Measurements from ENCODE around the gene INCA1.

The INCA1 gene

GRCh38 chr17:5043524-5043923, 46.2 kb upstream of the INCA1 start:
- no peaks in the 10 kb centered on the region for H3F3A ChIP-seq (ENCODE audit: insufficient read depth, low read length)
- H2AFZ ChIP-seq (ENCODE audit: low read length) = no peak overlapping the region
- TF ChIP-seq EZH2 (IDR thresholded peaks at IDR 0.05; ENCODE audit: borderline replicate concordance, low read length) = no peak
- TF ChIP-seq, protein P1, sequence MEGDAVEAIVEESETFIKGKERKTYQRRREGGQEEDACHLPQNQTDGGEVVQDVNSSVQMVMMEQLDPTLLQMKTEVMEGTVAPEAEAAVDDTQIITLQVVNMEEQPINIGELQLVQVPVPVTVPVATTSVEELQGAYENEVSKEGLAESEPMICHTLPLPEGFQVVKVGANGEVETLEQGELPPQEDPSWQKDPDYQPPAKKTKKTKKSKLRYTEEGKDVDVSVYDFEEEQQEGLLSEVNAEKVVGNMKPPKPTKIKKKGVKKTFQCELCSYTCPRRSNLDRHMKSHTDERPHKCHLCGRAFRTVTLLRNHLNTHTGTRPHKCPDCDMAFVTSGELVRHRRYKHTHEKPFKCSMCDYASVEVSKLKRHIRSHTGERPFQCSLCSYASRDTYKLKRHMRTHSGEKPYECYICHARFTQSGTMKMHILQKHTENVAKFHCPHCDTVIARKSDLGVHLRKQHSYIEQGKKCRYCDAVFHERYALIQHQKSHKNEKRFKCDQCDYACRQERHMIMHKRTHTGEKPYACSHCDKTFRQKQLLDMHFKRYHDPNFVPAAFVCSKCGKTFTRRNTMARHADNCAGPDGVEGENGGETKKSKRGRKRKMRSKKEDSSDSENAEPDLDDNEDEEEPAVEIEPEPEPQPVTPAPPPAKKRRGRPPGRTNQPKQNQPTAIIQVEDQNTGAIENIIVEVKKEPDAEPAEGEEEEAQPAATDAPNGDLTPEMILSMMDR (IDR thresholded peaks at IDR 0.05; ENCODE audit: low read length) = peak; percentile 9; the same call in 1 of the 2 replicates
- H3K27me3 ChIP-seq (ENCODE audit: insufficient read depth, low read length) = no peaks in the 10 kb centered on the region
- H3K4me1 ChIP-seq (ENCODE audit: insufficient read depth, low read length, severe bottlenecking) = no peaks in the 10 kb centered on the region
- H3K36me3 ChIP-seq (ENCODE audit: insufficient read depth, low read length) = no peaks in the 10 kb centered on the region
- H3K4me3 ChIP-seq (ENCODE audit: low read depth, low read length, poor library complexity, severe bottlenecking) = no peak overlapping the region
- H3K9me2 ChIP-seq (ENCODE audit: low read depth, low read length) = no peaks in the 10 kb centered on the region
- H3K79me2 ChIP-seq (ENCODE audit: insufficient read depth, low read length) = no peaks in the 10 kb centered on the region
- no peak overlapping the region for H3K9ac ChIP-seq (ENCODE audit: low read length)
- H3K27ac ChIP-seq (ENCODE audit: low read depth, low read length, poor library complexity, severe bottlenecking) = no peak overlapping the region
- H3K9me3 ChIP-seq (ENCODE audit: low read length) = no peaks in the 10 kb centered on the region
- no peaks in the 10 kb centered on the region for H4K20me1 ChIP-seq (ENCODE audit: insufficient read depth, low read length)
- H3K4me2 ChIP-seq (ENCODE audit: low read length) = no peak overlapping the region

DNA sequence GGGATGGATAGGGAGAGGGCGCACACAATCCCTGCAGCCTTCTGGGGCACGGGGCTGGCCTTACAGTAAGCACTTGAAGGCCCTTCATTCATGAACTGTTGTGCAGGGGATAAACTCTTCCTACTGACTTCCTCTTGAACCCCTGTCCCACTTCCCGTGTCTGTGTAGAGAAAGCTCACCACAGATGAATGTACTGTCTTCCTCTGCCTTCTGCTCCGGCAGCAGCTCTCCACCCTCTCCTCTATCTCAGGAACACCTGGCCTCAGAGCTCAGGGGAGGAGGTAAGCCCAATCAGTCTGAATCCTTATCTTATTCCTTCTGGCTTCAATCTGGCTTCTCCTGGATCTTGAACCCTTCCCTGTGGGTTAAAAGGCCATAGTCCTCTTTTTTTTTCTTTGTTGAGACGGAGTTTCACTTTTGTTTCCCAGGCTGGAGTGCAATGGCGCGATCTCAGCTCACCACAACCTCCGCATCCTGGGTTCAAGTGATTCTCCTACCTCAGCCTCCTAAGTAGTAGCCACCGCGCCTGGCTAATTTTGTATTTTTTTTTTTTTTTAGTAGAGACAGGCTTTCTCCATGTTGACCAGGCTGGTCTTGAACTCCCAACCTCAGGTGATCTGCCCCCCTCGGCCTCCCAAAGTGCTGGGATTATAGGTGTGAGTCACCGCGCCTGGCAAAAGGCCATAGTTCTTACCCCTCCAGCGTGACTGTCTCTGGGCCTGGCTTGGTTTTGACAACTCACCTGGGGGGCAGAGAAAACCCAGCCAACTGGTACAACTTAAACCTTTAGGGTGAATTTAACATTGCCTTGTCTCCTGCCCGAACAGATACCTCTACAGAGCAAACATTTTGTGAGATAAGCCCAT, 45.1 kb upstream of the INCA1 start:
- no peaks in the 10 kb centered on the region for H3K9me2 ChIP-seq (ENCODE audit: low read depth, low read length)
- H3K79me2 ChIP-seq (ENCODE audit: insufficient read depth, low read length) = no peaks in the 10 kb centered on the region
- no peaks in the 10 kb centered on the region for H4K20me1 ChIP-seq (ENCODE audit: insufficient read depth, low read length)
- H2AFZ ChIP-seq (ENCODE audit: low read length) = no peak overlapping the region
- H3K4me3 ChIP-seq (ENCODE audit: low read depth, low read length, poor library complexity, severe bottlenecking) = no peak overlapping the region
- no peaks in the 10 kb centered on the region for H3F3A ChIP-seq (ENCODE audit: insufficient read depth, low read length)
- H3K36me3 ChIP-seq (ENCODE audit: insufficient read depth, low read length) = no peaks in the 10 kb centered on the region
- H3K27me3 ChIP-seq (ENCODE audit: insufficient read depth, low read length) = no peaks in the 10 kb centered on the region
- no peaks in the 10 kb centered on the region for H3K4me1 ChIP-seq (ENCODE audit: insufficient read depth, low read length, severe bottlenecking)
- no peak overlapping the region for H3K4me2 ChIP-seq (ENCODE audit: low read length)
- TF ChIP-seq, protein P1 (IDR thresholded peaks at IDR 0.05; ENCODE audit: low read length) = no peak
- no peak for TF ChIP-seq EZH2 (IDR thresholded peaks at IDR 0.05; ENCODE audit: borderline replicate concordance, low read length)
- no peak overlapping the region for H3K9ac ChIP-seq (ENCODE audit: low read length)
- no peak overlapping the region for H3K27ac ChIP-seq (ENCODE audit: low read depth, low read length, poor library complexity, severe bottlenecking)
- H3K9me3 ChIP-seq (ENCODE audit: low read length) = no peaks in the 10 kb centered on the region

GRCh38 chr17:5035315-5035714, 38.0 kb upstream of the INCA1 start, which contains the start of gene SLC52A1:
Gene SLC52A1, minus strand, starts transcription at chr17:5035426. Its CDS starts 820 bp downstream, at chr17:5034606.
- Histone ChIP-seq H3K9ac (ENCODE audit: low read length) (no peak within 1 kb of the TSS), H3K79me2 (ENCODE audit: insufficient read depth, low read length) (no peaks in the 10 kb centered on the region), H3K9me2 (ENCODE audit: low read depth, low read length) (no peaks in the 10 kb centered on the region), H4K20me1 (ENCODE audit: insufficient read depth, low read length) (no peaks in the 10 kb centered on the region), H3F3A (ENCODE audit: insufficient read depth, low read length) (no peaks in the 10 kb centered on the region), H3K27ac (ENCODE audit: low read depth, low read length, poor library complexity, severe bottlenecking) (no peak within 1 kb of the TSS), H3K27me3 (ENCODE audit: insufficient read depth, low read length) (no peaks in the 10 kb centered on the region), H3K4me1 (ENCODE audit: insufficient read depth, low read length, severe bottlenecking) (peaks cover 25% of the 10 kb centered on the region), H3K4me3 (ENCODE audit: low read depth, low read length, poor library complexity, severe bottlenecking) (peak within 1 kb of the TSS; percentile 28), H3K9me3 (ENCODE audit: low read length) (no peaks in the 10 kb centered on the region), H3K4me2 (ENCODE audit: low read length) (peak within 1 kb of the TSS; percentile 22; the same call in 1 of the 2 replicates), H3K36me3 (ENCODE audit: insufficient read depth, low read length) (no peaks in the 10 kb centered on the region), H2AFZ (ENCODE audit: low read length) (no peak within 1 kb of the TSS)
- TF ChIP-seq, protein P1 (IDR thresholded peaks at IDR 0.05; ENCODE audit: low read length) = no peak
- no peak for TF ChIP-seq EZH2 (IDR thresholded peaks at IDR 0.05; ENCODE audit: borderline replicate concordance, low read length)
